Activated naive CD8-positive, alpha-beta T cell treated with anti-CD3 and anti-CD28 coated beads, Interleukin-2, amount 10 ng/mL, durations not matched to agents 7 days and 5 days (primary cell): ENCODE measurements around the gene OR51V1. TPM values are rescaled to one million over a fixed set of nuclear protein-coding genes. Genes with fewer than 3 reads are reported as not detected.
"Not testable (repeated sequence)": the region's sequence is repeated elsewhere in the genome, so short reads cannot be mapped to it uniquely, and the experiment has no call there.

ENCODE experiments used
- ATAC-seq: fragments of 150-1000 bp; cut with Tn5 transposase; one replicate; pipeline ENCODE4 v1.10.0; 2021; ENCODE audit warnings: low read depth, moderate library complexity
- POLR2A ChIA-PET: fragments of 350-600 bp; sonication (Branson Sonifier 250); formaldehyde crosslinking; loops from one replicate; lab custom pipeline; 2021; ENCODE audit warnings: antibody characterized with exemption; lab: Charles Lee
- DNase-seq: peaks from one replicate; pipeline ENCODE4 v3.0.0; 2021
- H3K27ac Mint-ChIP-seq: one replicate; pipeline ENCODE4 v1.8.0; 2022; ENCODE audit warnings: mild to moderate bottlenecking, mixed read lengths
- H3K27me3 Mint-ChIP-seq: one replicate; pipeline ENCODE4 v1.8.0; 2022; ENCODE audit warnings: mild to moderate bottlenecking, moderate library complexity, mixed read lengths
- H3K36me3 Mint-ChIP-seq: one replicate; pipeline ENCODE4 v1.8.0; 2021; ENCODE audit warnings: mild to moderate bottlenecking, mixed read lengths
- H3K4me1 Mint-ChIP-seq: one replicate; pipeline ENCODE4 v1.8.0; 2021; ENCODE audit warnings: mixed read lengths
- H3K4me3 Mint-ChIP-seq: one replicate; pipeline ENCODE4 v1.8.0; 2022; ENCODE audit warnings: mild to moderate bottlenecking, moderate library complexity, mixed read lengths
- H3K9me3 Mint-ChIP-seq: one replicate; pipeline ENCODE4 v1.8.0; 2021; ENCODE audit warnings: mixed read lengths
- total RNA-seq, 2 experiments: library from RNA; stranded (reverse); gene quantifications; one replicate each; pipeline ENCODE4 v1.2.3, GENCODE V29; 2021

Gene OR51V1, protein sequence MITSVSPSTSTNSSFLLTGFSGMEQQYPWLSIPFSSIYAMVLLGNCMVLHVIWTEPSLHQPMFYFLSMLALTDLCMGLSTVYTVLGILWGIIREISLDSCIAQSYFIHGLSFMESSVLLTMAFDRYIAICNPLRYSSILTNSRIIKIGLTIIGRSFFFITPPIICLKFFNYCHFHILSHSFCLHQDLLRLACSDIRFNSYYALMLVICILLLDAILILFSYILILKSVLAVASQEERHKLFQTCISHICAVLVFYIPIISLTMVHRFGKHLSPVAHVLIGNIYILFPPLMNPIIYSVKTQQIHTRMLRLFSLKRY
- total RNA-seq, result not detected

DNA sequence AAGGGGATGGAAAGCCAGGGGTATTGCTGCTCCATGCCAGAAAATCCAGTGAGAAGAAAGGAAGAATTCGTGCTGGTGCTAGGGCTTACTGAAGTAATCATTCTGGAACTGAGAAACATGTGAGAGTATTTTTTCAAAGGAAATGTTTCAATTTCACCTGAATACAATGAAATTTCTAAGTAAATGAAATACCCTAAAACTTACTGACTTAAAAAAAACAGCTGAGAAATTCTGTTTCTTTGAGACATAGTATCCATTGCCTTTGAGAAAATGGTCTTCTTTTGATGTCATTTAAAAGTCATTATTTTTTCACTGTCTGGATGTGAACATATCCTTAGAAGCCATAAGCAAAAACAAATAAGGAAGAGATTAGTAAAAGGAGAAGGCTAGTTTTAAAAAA is at the start of gene OR51V1:
OR51V1 (minus strand) TSS at position 101 of the 400 bp plus-strand sequence; CDS start at position 101, 0 bp downstream.
- ATAC-seq, result no peak
- H3K36me3 Mint-ChIP-seq, result no peaks in the 10 kb centered on the region
- no peaks in the 10 kb centered on the region for H3K4me1 Mint-ChIP-seq
- no peaks in the 10 kb centered on the region for H3K9me3 Mint-ChIP-seq
- H3K27ac Mint-ChIP-seq, result no peak within 1 kb of the TSS
- no peaks in the 10 kb centered on the region for H3K27me3 Mint-ChIP-seq
- no peak for DNase-seq
- no peak within 1 kb of the TSS for H3K4me3 Mint-ChIP-seq
- POLR2A ChIA-PET, result no interaction called here

- not testable (repeated sequence) for ATAC-seq, H3K27me3 Mint-ChIP-seq, H3K36me3 Mint-ChIP-seq
Observed at GRCh38 chr11:5249807-5250396, 49.4 kb upstream of the OR51V1 start, which contains the start of gene HBG1. Gene HBG1, minus strand, starts transcription at chr11:5249857. Its CDS starts 53 bp downstream, at chr11:5249804.

DNA sequence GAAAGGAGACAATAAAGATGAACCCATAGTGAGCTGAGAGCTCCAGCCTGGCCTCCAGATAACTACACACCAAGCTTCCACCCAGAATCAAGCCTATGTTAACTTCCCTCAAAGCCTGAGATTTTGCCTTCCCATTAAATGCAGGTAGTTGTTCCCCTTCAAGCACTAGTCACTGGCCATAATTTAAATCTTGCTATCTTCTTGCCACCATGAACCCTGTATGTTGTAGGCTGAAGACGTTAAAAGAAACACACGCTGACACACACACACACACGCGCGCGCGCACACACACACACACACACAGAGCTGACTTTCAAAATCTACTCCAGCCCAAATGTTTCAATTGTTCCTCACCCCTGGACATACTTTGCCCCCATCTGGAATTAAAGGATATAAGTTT is 48.0 kb upstream of the OR51V1 start:
- H3K27ac Mint-ChIP-seq, H3K27me3 Mint-ChIP-seq, ATAC-seq, DNase-seq, H3K4me3 Mint-ChIP-seq, H3K9me3 Mint-ChIP-seq, POLR2A ChIA-PET, H3K4me1 Mint-ChIP-seq, H3K36me3 Mint-ChIP-seq: not testable (repeated sequence)

More at GRCh38 chr11:5249807-5250396, 49.4 kb upstream of the OR51V1 start, which contains the start of gene HBG1:
- H3K27ac Mint-ChIP-seq, DNase-seq, H3K4me3 Mint-ChIP-seq, POLR2A ChIA-PET, H3K9me3 Mint-ChIP-seq, H3K4me1 Mint-ChIP-seq: not testable (repeated sequence)

DNA sequence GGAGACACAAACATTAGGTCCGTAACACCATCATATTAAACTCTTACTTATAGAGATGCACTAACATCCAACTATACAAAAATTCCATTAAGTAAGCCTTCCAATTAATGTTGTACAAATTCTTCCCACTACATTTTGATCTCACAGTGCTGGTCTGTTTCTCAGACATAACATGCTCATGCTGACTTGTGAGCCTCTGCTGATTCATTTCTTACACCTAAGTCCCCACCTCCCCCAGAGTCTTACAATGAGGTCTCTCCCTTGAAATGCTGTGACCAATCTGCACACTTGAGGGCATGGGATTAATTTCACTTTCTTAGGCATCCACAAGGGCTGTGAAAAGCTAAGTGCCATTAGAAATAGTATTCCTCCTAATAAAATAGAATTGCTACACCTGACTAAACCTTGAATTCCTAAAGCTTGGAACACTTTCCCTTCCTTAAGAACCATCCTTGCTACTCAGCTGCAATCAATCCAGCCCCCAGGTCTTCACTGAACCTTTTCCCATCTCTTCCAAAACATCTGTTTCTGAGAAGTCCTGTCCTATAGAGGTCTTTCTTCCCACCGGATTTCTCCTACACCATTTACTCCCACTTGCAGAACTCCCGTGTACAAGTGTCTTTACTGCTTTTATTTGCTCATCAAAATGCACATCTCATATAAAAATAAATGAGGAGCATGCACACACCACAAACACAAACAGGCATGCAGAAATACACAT is 47.1 kb upstream of the OR51V1 start:
- Mint-ChIP-seq H3K9me3 (no peaks in the 10 kb centered on the region), H3K4me3 (no peak overlapping the region), H3K27me3 (peaks cover 4% of the 10 kb centered on the region), H3K4me1 (no peaks in the 10 kb centered on the region), H3K36me3 (no peaks in the 10 kb centered on the region), H3K27ac (no peak overlapping the region)
- ATAC-seq (no peak), DNase-seq (no peak)
- POLR2A ChIA-PET, result no interaction called here

GRCh38 chr11:5246772-5247471 is 46.4 kb upstream of the OR51V1 start:
- Mint-ChIP-seq H3K27ac (no peak overlapping the region), H3K4me3 (no peak overlapping the region), H3K9me3 (no peaks in the 10 kb centered on the region), H3K4me1 (no peaks in the 10 kb centered on the region), H3K36me3 (no peaks in the 10 kb centered on the region), H3K27me3 (peaks cover 4% of the 10 kb centered on the region)
- no peak for ATAC-seq
- POLR2A ChIA-PET, result no interaction called here
- no peak for DNase-seq

GRCh38 chr11:5245155-5245554 is 44.7 kb upstream of the OR51V1 start:
- Mint-ChIP-seq H3K36me3 (no peaks in the 10 kb centered on the region), H3K27ac (no peak overlapping the region), H3K4me3 (no peak overlapping the region), H3K27me3 (peaks cover 2% of the 10 kb centered on the region), H3K4me1 (no peaks in the 10 kb centered on the region), H3K9me3 (no peaks in the 10 kb centered on the region)
- no peak for ATAC-seq
- POLR2A ChIA-PET, result no interaction called here
- DNase-seq, result no peak

GRCh38 chr11:5243816-5244180 is 43.3 kb upstream of the OR51V1 start:
- POLR2A ChIA-PET, result no interaction called here
- H3K4me1 Mint-ChIP-seq, result no peaks in the 10 kb centered on the region
- no peak overlapping the region for H3K27ac Mint-ChIP-seq
- H3K4me3 Mint-ChIP-seq, result no peak overlapping the region
- no peaks in the 10 kb centered on the region for H3K36me3 Mint-ChIP-seq
- H3K9me3 Mint-ChIP-seq, result no peaks in the 10 kb centered on the region
- H3K27me3 Mint-ChIP-seq, result peaks cover 3% of the 10 kb centered on the region
- no peak for DNase-seq
- no peak for ATAC-seq

DNA sequence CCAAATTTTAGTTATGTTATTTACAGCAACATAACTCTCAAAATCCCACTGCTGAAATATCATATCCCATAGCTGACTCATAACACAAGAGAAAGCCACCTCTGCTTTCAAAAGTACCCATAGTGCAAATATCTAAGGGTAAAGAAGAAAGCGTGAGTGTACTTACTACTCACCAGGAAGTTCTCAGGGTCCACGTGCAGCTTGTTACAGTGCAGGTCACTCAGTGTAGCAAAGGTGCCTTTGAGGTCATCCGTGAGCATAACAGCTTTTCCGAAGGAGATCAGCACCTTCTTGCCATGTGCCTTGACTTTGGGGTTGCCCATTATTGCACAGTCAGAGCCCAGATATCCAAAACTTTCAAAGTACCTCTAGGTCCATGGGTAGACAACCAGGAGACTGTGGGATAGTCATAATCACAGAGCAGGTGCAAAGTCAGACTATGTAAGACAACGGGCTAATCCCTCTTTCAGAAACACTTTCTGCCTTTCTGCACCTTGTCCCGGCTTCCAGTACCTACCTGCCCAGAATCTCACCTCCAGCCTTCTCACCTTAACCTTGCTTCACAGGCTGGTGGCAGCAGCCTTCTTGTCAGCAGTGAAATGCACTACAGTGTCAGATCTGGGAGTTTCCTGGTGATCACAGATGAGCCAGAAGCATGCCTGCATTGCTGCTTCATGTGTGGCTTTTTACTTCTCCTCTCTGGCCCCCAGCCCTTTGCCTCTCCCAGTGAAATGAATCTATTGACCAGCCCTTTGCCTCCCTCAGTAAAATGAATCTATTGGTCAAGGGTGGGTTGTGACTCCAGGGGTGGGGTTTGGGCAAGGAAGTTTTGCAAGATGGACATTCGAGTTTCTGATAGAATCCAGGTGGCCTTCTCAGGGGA is 42.7 kb upstream of the OR51V1 start:
- ATAC-seq (no peak), DNase-seq (no peak)
- POLR2A ChIA-PET, result no interaction called here
- Mint-ChIP-seq H3K27me3 (peaks cover 3% of the 10 kb centered on the region), H3K36me3 (no peaks in the 10 kb centered on the region), H3K9me3 (no peaks in the 10 kb centered on the region), H3K4me1 (no peaks in the 10 kb centered on the region), H3K4me3 (no peak overlapping the region), H3K27ac (no peak overlapping the region)

GRCh38 chr11:5242208-5242607 is 41.7 kb upstream of the OR51V1 start:
- DNase-seq, result no peak
- no peaks in the 10 kb centered on the region for H3K9me3 Mint-ChIP-seq
- no peaks in the 10 kb centered on the region for H3K4me1 Mint-ChIP-seq
- no peaks in the 10 kb centered on the region for H3K36me3 Mint-ChIP-seq
- POLR2A ChIA-PET, result no interaction called here
- ATAC-seq, result no peak
- no peak overlapping the region for H3K27ac Mint-ChIP-seq
- peaks cover 2% of the 10 kb centered on the region for H3K27me3 Mint-ChIP-seq
- H3K4me3 Mint-ChIP-seq, result no peak overlapping the region

- Mint-ChIP-seq H3K36me3 (no peaks in the 10 kb centered on the region), H3K4me3 (no peak overlapping the region), H3K4me1 (no peaks in the 10 kb centered on the region), H3K27me3 (peaks cover 2% of the 10 kb centered on the region), H3K9me3 (no peaks in the 10 kb centered on the region), H3K27ac (no peak overlapping the region)
- no peak for ATAC-seq
- no peak for DNase-seq
- POLR2A ChIA-PET, result no interaction called here
Observed at GRCh38 chr11:5241458-5241857, 41.0 kb upstream of the OR51V1 start.

DNA sequence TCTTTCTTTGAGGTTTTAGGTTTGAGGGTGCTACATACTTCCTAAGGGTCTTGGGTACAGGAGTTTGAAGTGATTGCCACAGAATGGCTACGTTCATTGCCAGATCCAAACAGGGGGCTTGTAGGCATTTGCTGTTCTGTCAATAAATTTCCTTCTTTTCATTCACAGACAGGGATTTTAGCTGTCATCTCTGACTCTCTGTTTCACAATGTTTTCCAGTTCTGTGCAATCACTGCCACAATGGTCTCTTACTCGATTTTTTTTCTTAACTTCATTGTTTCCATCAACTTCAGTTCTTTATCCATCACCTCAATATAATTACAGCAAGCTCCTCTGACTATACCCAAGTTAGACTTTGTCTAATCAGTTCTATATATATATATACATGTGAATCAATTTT is 40.0 kb upstream of the OR51V1 start:
- no peaks in the 10 kb centered on the region for H3K9me3 Mint-ChIP-seq
- ATAC-seq, result no peak
- H3K27ac Mint-ChIP-seq, result no peak overlapping the region
- H3K4me1 Mint-ChIP-seq, result no peaks in the 10 kb centered on the region
- no peak for DNase-seq
- POLR2A ChIA-PET, result no interaction called here
- H3K27me3 Mint-ChIP-seq, result peaks cover 8% of the 10 kb centered on the region
- no peaks in the 10 kb centered on the region for H3K36me3 Mint-ChIP-seq
- H3K4me3 Mint-ChIP-seq, result no peak overlapping the region

DNA sequence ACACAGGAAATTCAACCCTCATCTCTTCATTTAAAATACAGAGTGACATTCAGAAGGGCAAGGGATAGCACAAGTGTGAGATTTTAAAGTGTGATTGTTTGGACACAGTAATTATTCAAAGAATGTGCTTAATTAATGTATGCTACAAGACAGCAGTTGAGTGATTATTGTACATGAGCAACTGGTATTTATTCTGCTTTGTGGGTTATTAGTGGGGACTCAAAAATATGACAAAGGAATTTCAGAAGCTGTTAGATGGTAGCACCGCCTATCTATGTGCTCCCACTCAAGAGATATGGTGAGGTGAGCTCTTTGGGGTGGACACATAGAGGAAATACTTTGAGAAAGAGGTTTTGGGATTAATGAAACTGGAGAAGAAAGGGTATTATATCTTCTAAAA is 39.6 kb upstream of the OR51V1 start:
- ATAC-seq (no peak), DNase-seq (no peak)
- Mint-ChIP-seq H3K4me3 (no peak overlapping the region), H3K36me3 (no peaks in the 10 kb centered on the region), H3K9me3 (no peaks in the 10 kb centered on the region), H3K4me1 (no peaks in the 10 kb centered on the region), H3K27me3 (peaks cover 11% of the 10 kb centered on the region), H3K27ac (no peak overlapping the region)
- POLR2A ChIA-PET, result no interaction called here

GRCh38 chr11:5239046-5239445 is 38.6 kb upstream of the OR51V1 start:
- no peaks in the 10 kb centered on the region for H3K9me3 Mint-ChIP-seq
- DNase-seq, result no peak
- H3K4me1 Mint-ChIP-seq, result peaks cover 5% of the 10 kb centered on the region
- no peak overlapping the region for H3K27ac Mint-ChIP-seq
- no peaks in the 10 kb centered on the region for H3K36me3 Mint-ChIP-seq
- H3K27me3 Mint-ChIP-seq, result peaks cover 11% of the 10 kb centered on the region
- POLR2A ChIA-PET, result no interaction called here
- no peak for ATAC-seq
- no peak overlapping the region for H3K4me3 Mint-ChIP-seq
